SK-N-SH treated with all-trans-retinoic acid at 6 μM for 48 hours (cell line): ENCODE results near the gene STK16.

Source experiments
- ATAC-seq: fragments of 200-7000 bp; cut with Tn5 transposase; 3 replicates; pipeline ENCODE4 v1.9.1; 2020; ENCODE audit warnings: mild to moderate bottlenecking, moderate library complexity
- ARNTL ChIP-seq: fragments of 450-650 bp; formaldehyde crosslinking; IDR thresholded peaks from 2 replicates; pipeline ENCODE4 v1.5.0; 2020; ENCODE audit warnings: low read depth, mild to moderate bottlenecking, moderate library complexity, borderline replicate concordance
- BACH2 ChIP-seq: fragments of 250-450 bp; sonication (Bioruptor Pico); IDR thresholded peaks from 2 replicates; pipeline ENCODE4 v1.9.0; 2021; ENCODE audit warnings: mild to moderate bottlenecking, borderline replicate concordance
- CSDC2 ChIP-seq: fragments of 250-450 bp; sonication (Bioruptor Pico); IDR thresholded peaks from 2 replicates; pipeline ENCODE4 v1.5.0; 2020; ENCODE audit warnings: mild to moderate bottlenecking, moderate library complexity
- ESRRG ChIP-seq: fragments of 250-450 bp; sonication (Bioruptor Pico); IDR thresholded peaks from 2 replicates; pipeline ENCODE4 v1.6.1; 2021; ENCODE audit warnings: mild to moderate bottlenecking
- GLIS3 ChIP-seq: fragments of 250-450 bp; sonication (Bioruptor Pico); IDR thresholded peaks from 2 replicates; pipeline ENCODE4 v1.5.0; 2020; ENCODE audit warnings: mild to moderate bottlenecking, moderate library complexity
- ISL1 ChIP-seq: fragments of 250-450 bp; sonication (Bioruptor Pico); IDR thresholded peaks from 2 replicates; pipeline ENCODE4 v2.1.2; 2022; ENCODE audit warnings: mild to moderate bottlenecking, moderate library complexity
- OSR1 ChIP-seq: fragments of 250-450 bp; sonication (Bioruptor Pico); IDR thresholded peaks from 2 replicates; pipeline ENCODE4 v1.8.0; 2022; ENCODE audit warnings: moderate library complexity, mild to moderate bottlenecking, inconsistent platforms
- PPARA ChIP-seq: fragments of 250-450 bp; sonication (Bioruptor Pico); IDR thresholded peaks from 2 replicates; pipeline ENCODE4 v1.5.0; 2020; ENCODE audit warnings: mild to moderate bottlenecking, borderline replicate concordance
- RARB ChIP-seq: fragments of 250-450 bp; sonication (Bioruptor Pico); IDR thresholded peaks from 2 replicates; pipeline ENCODE4 v1.8.0; 2021; ENCODE audit warnings: mild to moderate bottlenecking, moderate library complexity
- SNAI2 ChIP-seq: fragments of 250-450 bp; sonication (Bioruptor Pico); IDR thresholded peaks from 2 replicates; pipeline ENCODE4 v1.5.0; 2020; ENCODE audit warnings: mild to moderate bottlenecking, moderate library complexity
- TCF4 ChIP-seq: fragments of 250-450 bp; sonication (Bioruptor Pico); IDR thresholded peaks from 2 replicates; pipeline ENCODE4 v1.8.0; 2021; ENCODE audit warnings: mild to moderate bottlenecking, moderate library complexity, borderline replicate concordance
- TOX ChIP-seq: fragments of 250-450 bp; sonication (Bioruptor Pico); IDR thresholded peaks from 2 replicates; pipeline ENCODE4 v1.8.0; 2021; ENCODE audit warnings: mild to moderate bottlenecking, moderate library complexity, borderline replicate concordance
- ZC3H10 ChIP-seq: fragments of 250-450 bp; sonication (Bioruptor Pico); IDR thresholded peaks from 2 replicates; pipeline ENCODE4 v1.5.1; 2021; ENCODE audit warnings: mild to moderate bottlenecking, moderate library complexity
- ZFP3 ChIP-seq: fragments of 250-450 bp; sonication (Bioruptor Pico); IDR thresholded peaks from 2 replicates; pipeline ENCODE4 v1.5.0; 2020; ENCODE audit warnings: mild to moderate bottlenecking, moderate library complexity
- ZFP30 ChIP-seq: fragments of 450-650 bp; formaldehyde crosslinking; IDR thresholded peaks from 2 replicates; pipeline ENCODE4 v1.5.0; 2022; ENCODE audit warnings: mild to moderate bottlenecking, moderate library complexity
- ZNF565 ChIP-seq: fragments of 450-650 bp; formaldehyde crosslinking; conservative IDR thresholded peaks from 2 replicates; pipeline ENCODE4 v1.5.0; 2020; ENCODE audit warnings: low read depth, mild to moderate bottlenecking, moderate library complexity
- ZNF70 ChIP-seq: fragments of 450-650 bp; formaldehyde crosslinking; IDR thresholded peaks from 2 replicates; pipeline ENCODE4 v1.5.0; 2020; ENCODE audit warnings: mild to moderate bottlenecking, moderate library complexity
- ZNF8 ChIP-seq: fragments of 450-650 bp; formaldehyde crosslinking; IDR thresholded peaks from 2 replicates; pipeline ENCODE4 v1.5.0; 2020; ENCODE audit warnings: mild to moderate bottlenecking, moderate library complexity
- TF ChIP-seq, protein P1 (sequence below): fragments of 250-450 bp; sonication (Bioruptor Pico); IDR thresholded peaks from 2 replicates; pipeline ENCODE4 v1.8.0; 2020; ENCODE audit warnings: mild to moderate bottlenecking, moderate library complexity, borderline replicate concordance
- TF ChIP-seq, protein P2 (sequence below): fragments of 250-450 bp; sonication (Bioruptor Pico); IDR thresholded peaks from 2 replicates; pipeline ENCODE4 v1.5.1; 2020; ENCODE audit warnings: low read depth, mild to moderate bottlenecking, moderate library complexity
- TF ChIP-seq, protein P3 (sequence below): fragments of 250-450 bp; sonication (Bioruptor Pico); IDR thresholded peaks from 2 replicates; pipeline ENCODE4 v1.5.1; 2021; ENCODE audit warnings: mild to moderate bottlenecking, moderate library complexity

Gene STK16

DNA sequence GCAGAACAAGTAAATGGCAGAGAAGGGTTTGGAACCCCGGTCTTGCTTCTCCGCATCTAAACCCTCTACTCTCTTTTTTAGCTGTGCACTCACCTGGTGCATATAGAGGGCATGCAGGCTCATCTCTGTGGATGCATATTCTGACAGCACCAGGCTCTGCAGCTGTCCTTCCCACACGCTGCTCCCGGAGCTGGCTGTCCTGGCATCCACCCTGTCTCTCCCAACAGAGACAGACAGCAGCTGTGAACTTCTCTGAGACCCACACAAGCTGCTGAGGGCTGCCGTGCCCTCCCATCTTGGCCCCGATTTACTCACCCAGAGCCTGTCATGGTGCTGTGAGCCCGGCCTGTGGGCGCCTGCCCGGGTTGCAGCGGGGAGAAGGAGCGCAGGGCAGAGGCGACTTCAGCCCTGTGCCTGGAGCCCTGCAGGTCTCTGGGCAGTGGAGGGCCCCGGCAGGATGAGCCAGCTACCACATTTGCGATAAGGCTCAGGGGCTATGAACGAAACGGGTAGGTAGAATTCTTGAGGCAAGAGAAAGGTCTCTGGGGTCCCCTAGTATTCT, 23.2 kb upstream of the STK16 start:
- no peak for ATAC-seq
- TF ChIP-seq ZNF8 (CRISPR knock-in tag) (no peak), RARB (CRISPR knock-in tag) (no peak), SNAI2 (no peak), GLIS3 (CRISPR knock-in tag) (no peak), ESRRG (CRISPR knock-in tag) (no peak), ZC3H10 (no peak), ZNF70 (CRISPR knock-in tag) (no peak), ZNF565 (CRISPR knock-in tag) (no peak), BACH2 (CRISPR knock-in tag) (no peak), OSR1 (no peak), ISL1 (CRISPR knock-in tag) (no peak), TOX (CRISPR knock-in tag) (no peak), CSDC2 (CRISPR knock-in tag) (no peak), PPARA (CRISPR knock-in tag) (no peak), ZFP3 (CRISPR knock-in tag) (no peak), ZFP30 (no peak), TCF4 (CRISPR knock-in tag) (no peak)
- TF ChIP-seq, protein P1, sequence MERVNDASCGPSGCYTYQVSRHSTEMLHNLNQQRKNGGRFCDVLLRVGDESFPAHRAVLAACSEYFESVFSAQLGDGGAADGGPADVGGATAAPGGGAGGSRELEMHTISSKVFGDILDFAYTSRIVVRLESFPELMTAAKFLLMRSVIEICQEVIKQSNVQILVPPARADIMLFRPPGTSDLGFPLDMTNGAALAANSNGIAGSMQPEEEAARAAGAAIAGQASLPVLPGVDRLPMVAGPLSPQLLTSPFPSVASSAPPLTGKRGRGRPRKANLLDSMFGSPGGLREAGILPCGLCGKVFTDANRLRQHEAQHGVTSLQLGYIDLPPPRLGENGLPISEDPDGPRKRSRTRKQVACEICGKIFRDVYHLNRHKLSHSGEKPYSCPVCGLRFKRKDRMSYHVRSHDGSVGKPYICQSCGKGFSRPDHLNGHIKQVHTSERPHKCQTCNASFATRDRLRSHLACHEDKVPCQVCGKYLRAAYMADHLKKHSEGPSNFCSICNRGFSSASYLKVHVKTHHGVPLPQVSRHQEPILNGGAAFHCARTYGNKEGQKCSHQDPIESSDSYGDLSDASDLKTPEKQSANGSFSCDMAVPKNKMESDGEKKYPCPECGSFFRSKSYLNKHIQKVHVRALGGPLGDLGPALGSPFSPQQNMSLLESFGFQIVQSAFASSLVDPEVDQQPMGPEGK (CRISPR knock-in tag), result no peak
- TF ChIP-seq, protein P2, sequence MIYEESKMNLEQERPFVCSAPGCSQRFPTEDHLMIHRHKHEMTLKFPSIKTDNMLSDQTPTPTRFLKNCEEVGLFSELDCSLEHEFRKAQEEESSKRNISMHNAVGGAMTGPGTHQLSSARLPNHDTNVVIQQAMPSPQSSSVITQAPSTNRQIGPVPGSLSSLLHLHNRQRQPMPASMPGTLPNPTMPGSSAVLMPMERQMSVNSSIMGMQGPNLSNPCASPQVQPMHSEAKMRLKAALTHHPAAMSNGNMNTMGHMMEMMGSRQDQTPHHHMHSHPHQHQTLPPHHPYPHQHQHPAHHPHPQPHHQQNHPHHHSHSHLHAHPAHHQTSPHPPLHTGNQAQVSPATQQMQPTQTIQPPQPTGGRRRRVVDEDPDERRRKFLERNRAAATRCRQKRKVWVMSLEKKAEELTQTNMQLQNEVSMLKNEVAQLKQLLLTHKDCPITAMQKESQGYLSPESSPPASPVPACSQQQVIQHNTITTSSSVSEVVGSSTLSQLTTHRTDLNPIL, result no peak
- TF ChIP-seq, protein P3, sequence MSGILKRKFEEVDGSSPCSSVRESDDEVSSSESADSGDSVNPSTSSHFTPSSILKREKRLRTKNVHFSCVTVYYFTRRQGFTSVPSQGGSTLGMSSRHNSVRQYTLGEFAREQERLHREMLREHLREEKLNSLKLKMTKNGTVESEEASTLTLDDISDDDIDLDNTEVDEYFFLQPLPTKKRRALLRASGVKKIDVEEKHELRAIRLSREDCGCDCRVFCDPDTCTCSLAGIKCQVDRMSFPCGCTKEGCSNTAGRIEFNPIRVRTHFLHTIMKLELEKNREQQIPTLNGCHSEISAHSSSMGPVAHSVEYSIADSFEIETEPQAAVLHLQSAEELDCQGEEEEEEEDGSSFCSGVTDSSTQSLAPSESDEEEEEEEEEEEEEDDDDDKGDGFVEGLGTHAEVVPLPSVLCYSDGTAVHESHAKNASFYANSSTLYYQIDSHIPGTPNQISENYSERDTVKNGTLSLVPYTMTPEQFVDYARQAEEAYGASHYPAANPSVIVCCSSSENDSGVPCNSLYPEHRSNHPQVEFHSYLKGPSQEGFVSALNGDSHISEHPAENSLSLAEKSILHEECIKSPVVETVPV (CRISPR knock-in tag), result no peak

DNA sequence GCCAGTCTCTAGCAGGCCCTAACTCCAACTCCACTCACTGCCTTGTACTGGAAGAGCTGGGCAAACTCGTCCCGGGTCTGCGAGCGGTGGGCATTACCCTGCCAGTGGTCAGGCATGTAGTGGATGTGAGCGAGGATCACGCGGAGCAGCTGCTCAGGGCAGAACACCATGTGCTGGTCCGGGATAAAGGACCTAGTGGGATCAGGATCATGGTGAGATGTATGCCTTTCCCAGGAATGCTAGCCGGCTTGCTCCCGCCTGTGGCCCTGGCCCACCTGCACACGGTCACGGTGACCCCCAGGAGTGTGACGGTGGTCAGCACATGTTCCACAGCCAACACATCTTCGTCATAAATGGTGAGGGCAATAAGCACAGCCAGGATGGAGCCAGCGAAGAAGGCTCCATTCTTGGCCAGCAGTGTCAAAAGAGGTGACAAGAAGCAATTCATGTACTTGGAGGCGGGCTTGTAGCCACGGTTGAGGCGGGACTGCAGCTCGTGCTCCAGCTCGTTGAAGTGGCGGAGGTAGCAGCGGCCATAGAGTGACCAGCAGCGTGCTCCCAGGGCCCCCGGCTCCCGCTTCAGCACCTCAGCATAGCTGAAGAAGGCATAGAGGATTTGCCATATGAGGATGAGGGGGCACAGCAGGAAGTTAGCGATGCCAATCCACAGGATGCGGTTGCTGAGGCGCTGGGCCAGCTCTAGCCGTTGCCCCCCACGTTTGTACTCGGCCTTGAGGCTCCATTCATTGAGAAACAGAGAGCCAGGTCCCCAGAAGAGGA, 21.3 kb upstream of the STK16 start:
- no peak for TF ChIP-seq ZNF565 (CRISPR knock-in tag)
- TF ChIP-seq, protein P1 (CRISPR knock-in tag), result no peak
- TF ChIP-seq, protein P3 (CRISPR knock-in tag), result no peak
- TF ChIP-seq TOX (CRISPR knock-in tag), result no peak
- TF ChIP-seq ARNTL, result no peak
- TF ChIP-seq GLIS3 (CRISPR knock-in tag), result no peak
- TF ChIP-seq, protein P2, result no peak
- no peak for TF ChIP-seq ZFP30

More for the DNA sequence above, 21.3 kb upstream of the STK16 start:
- ATAC-seq, result no peak
